ENCODE data around the gene MGAT5B. TPM values are rescaled to one million over a fixed set of nuclear protein-coding genes. Genes with fewer than 3 reads are reported as not detected.

Gene MGAT5B, protein sequence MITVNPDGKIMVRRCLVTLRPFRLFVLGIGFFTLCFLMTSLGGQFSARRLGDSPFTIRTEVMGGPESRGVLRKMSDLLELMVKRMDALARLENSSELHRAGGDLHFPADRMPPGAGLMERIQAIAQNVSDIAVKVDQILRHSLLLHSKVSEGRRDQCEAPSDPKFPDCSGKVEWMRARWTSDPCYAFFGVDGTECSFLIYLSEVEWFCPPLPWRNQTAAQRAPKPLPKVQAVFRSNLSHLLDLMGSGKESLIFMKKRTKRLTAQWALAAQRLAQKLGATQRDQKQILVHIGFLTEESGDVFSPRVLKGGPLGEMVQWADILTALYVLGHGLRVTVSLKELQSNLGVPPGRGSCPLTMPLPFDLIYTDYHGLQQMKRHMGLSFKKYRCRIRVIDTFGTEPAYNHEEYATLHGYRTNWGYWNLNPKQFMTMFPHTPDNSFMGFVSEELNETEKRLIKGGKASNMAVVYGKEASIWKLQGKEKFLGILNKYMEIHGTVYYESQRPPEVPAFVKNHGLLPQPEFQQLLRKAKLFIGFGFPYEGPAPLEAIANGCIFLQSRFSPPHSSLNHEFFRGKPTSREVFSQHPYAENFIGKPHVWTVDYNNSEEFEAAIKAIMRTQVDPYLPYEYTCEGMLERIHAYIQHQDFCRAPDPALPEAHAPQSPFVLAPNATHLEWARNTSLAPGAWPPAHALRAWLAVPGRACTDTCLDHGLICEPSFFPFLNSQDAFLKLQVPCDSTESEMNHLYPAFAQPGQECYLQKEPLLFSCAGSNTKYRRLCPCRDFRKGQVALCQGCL
- under 1 TPM; 0.43 to 0.47 TPM for total RNA-seq

DNA sequence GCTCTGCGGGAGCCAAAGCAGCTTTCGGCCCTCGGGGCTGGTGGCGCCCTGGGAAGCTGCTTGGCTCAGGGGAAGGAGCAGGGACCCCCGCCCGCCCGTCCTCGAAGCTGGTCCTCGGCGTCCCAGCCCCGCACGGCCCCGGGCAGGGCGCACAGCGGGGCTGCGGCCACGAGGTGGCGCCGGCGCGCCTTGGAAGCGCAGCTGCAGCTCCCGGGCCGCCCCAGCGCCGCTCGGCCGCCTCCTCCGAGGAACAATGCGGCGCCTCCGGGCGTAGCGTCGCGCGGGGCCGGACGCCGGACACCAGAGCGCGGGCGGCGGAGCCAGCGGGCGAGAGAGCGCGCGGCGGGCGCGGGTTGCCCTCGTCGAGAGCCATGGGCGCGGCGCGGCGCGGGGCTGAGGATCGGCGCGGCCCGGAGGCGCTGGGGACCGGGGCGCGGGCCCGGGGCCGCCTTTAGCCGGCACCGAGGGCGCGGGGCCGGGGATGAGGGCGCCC is at the start of gene MGAT5B:
TSS of gene MGAT5B (plus strand) at position 229 of the 493 bp plus-strand sequence. CDS start 626 bp downstream, outside the sequence.
- peak; percentile 93 for DNase-seq
- Mint-ChIP-seq H3K4me1 (peaks cover 9% of the 10 kb centered on the region), H3K9me3 (no peaks in the 10 kb centered on the region), H3K27me3 (peaks cover 36% of the 10 kb centered on the region), H3K36me3 (no peaks in the 10 kb centered on the region), H3K27ac (no peak within 1 kb of the TSS), H3K4me3 (peak within 1 kb of the TSS; percentile 75)
- POLR2A ChIA-PET, result interaction anchor here (0.6 to 1.4 kb wide), 2 partner anchors 188 to 201 kb away, joined by 3 to 12 read pairs; no protein-coding TSS in a partner anchor
- peak; percentile 94 for ATAC-seq (ENCODE audit: low read depth)

DNA sequence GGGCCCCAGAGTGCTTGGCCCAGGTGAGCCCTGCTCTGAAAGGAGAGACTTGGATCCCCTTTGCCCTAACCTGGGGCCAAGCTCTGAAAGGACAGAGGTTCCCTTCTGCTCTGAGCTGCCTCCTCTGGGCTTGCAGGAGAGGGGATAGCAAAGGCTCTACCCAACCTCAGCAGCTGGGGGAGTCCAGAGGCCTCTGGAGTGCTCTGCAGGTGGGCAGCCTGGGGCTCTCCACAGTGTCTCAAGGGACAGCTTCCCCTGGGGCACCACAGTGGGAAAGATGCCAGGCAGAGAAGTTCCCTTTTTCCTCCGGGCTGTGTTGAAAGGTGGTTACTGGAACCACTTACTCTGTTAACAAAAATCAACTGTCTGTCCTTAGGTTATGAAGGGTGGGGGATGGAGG is 48.2 kb upstream of the MGAT5B start:
- H3K4me3 Mint-ChIP-seq, result no peak overlapping the region
- POLR2A ChIA-PET, result interaction anchor here (1.2 kb wide), 1 partner anchor 83 kb away, joined by 5 read pairs; the partner anchor contains the start of gene SRSF2
- no peak for DNase-seq
- H3K9me3 Mint-ChIP-seq, result no peaks in the 10 kb centered on the region
- H3K4me1 Mint-ChIP-seq, result peaks cover 7% of the 10 kb centered on the region
- no peaks in the 10 kb centered on the region for H3K36me3 Mint-ChIP-seq
- ATAC-seq (ENCODE audit: low read depth), result no peak
- H3K27ac Mint-ChIP-seq, result no peak overlapping the region
- H3K27me3 Mint-ChIP-seq, result peaks cover 13% of the 10 kb centered on the region

DNA sequence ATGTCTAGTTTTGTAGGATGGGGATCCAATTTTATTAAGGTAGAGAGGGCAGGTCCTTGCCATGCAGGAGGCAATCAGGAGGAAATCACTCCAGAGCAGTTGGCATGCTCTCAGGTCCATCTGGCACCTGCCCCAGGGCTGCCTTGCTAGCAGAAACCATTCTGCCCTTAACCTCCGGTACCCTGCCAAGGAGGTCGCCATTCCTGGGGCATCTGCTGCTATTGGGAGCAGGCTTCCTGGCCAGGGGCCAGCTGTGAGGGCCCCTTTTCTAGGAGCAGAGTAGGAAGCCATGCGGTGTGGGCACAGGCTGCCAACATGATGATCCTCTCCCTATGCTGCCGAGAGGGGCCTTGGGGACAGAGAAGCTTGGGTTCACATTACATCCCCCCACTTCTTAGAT is 47.6 kb upstream of the MGAT5B start:
- Mint-ChIP-seq H3K27ac (no peak overlapping the region), H3K9me3 (no peaks in the 10 kb centered on the region), H3K4me1 (peaks cover 7% of the 10 kb centered on the region), H3K4me3 (no peak overlapping the region), H3K36me3 (no peaks in the 10 kb centered on the region), H3K27me3 (peaks cover 12% of the 10 kb centered on the region)
- POLR2A ChIA-PET, result no interaction called here
- ATAC-seq (ENCODE audit: low read depth), result no peak
- no peak for DNase-seq

DNA sequence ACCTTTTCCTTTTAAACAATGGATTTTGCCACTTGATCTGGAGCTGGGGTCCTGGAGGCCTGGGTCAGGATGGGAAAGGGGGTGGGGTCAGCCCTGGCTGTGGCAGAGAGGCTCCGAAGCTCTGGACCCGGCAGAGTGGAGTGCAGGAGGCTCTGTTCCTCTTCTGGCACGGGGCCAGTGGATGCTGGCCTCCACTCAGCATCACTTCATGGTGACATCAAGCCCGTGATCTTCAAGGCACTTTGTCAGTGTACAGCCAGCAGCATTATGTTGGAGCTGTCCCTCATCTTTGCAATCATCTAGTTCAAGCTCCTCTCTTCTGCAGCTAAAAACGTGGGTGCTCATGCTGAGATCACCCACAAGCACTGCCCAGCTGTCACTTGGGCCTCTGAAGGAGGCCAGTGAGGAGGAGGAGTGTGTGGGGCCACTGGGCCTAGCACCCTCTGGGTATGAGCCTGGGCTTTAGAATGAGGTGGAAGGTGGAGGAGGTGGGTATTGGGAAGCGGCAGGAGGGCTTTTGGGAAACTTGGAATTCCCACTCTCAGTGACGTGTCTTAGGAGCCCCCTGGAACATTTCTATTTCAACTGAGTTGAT is 45.9 kb upstream of the MGAT5B start:
- Mint-ChIP-seq H3K36me3 (no peaks in the 10 kb centered on the region), H3K27me3 (peaks cover 6% of the 10 kb centered on the region), H3K9me3 (no peaks in the 10 kb centered on the region), H3K4me1 (no peaks in the 10 kb centered on the region), H3K4me3 (no peak overlapping the region), H3K27ac (no peak overlapping the region)
- POLR2A ChIA-PET, result no interaction called here
- ATAC-seq (ENCODE audit: low read depth) (no peak), DNase-seq (no peak)

DNA sequence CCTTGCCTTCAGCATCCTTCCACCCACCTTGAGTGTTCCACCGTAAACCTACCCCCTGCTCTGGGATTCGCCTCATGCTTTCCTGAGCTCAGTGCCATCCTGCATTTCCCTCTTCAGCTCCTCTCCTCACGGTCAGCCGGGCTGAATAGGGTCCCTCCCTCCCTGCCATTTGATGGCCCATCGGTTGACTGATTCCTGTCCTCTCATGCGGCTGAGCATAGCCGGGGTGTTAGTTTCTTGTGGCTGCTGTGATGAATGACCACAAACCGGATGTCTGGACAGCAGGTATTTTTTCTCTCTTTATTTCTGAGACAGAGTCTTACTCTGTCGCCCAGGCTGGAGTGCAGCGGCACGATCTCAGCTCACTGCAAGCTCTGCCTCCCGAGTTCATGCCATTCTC is 44.1 kb upstream of the MGAT5B start:
- Mint-ChIP-seq H3K4me1 (no peaks in the 10 kb centered on the region), H3K27me3 (peaks cover 8% of the 10 kb centered on the region), H3K4me3 (no peak overlapping the region), H3K36me3 (no peaks in the 10 kb centered on the region), H3K27ac (no peak overlapping the region), H3K9me3 (no peaks in the 10 kb centered on the region)
- DNase-seq (no peak), ATAC-seq (ENCODE audit: low read depth) (no peak)
- POLR2A ChIA-PET, result no interaction called here

DNA sequence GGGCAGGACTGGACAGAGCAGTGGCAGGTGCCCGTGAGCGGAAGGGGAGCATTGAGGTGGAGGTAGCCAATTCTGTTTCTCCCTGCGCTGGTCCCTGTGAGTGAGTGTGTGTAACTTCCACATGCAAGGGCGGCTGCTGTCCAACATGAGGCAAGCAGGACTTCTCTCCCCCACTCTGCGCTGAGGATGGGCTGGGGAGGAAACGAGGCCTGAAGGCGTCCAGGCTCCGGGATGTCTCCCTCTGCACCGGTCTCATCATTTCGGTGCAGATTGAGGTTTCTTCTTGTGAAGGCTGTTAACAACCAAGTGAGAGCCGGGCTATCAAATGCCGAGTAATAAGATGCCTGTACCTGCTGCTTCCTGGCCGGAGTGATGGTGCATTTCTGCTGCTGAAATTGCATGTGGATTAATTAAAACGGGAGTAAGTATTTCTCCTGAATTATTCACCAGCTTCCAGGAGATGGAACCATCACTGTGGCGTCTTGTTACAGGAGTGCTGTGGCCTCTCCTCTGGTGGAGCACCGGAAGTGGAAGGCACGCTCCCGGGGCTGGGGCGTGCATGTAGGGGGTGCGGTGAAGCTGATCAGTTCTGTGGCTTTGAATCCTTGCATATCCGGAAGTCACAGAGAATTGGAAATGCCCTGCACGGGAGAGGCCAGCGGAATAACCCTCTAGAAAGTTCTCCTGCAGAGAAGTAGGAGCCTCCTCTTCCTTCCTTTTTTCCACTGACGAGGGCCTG is 41.7 kb upstream of the MGAT5B start:
- H3K4me1 Mint-ChIP-seq, result peaks cover 3% of the 10 kb centered on the region
- POLR2A ChIA-PET, result no interaction called here
- H3K9me3 Mint-ChIP-seq, result no peaks in the 10 kb centered on the region
- DNase-seq (no peak), ATAC-seq (ENCODE audit: low read depth) (no peak)
- H3K36me3 Mint-ChIP-seq, result no peaks in the 10 kb centered on the region
- peaks cover 2% of the 10 kb centered on the region for H3K27me3 Mint-ChIP-seq
- H3K27ac Mint-ChIP-seq, result no peak overlapping the region
- no peak overlapping the region for H3K4me3 Mint-ChIP-seq

DNA sequence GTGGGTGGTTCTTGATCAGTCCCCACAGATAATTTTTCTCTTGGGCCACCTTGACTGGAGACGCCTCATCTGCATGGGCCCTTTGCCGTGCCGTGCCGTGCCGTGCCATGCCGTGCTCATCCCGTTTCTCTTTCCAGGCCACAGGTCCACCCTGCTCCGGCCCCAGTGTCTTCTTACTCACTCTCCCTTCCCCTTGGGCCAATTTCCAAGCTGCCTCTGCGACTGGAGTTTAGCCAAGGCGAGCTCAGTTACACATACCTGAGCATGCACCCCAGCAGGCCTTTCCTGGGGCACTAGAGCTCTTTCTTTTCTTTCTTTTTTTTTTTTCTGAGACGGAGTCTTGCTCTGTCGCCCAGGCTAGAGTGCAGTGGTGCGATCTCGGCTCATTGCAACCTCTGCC is 40.5 kb upstream of the MGAT5B start:
- Mint-ChIP-seq H3K36me3 (no peaks in the 10 kb centered on the region), H3K27ac (no peak overlapping the region), H3K4me3 (no peak overlapping the region), H3K27me3 (peaks cover 2% of the 10 kb centered on the region), H3K4me1 (peaks cover 3% of the 10 kb centered on the region), H3K9me3 (no peaks in the 10 kb centered on the region)
- DNase-seq (no peak), ATAC-seq (ENCODE audit: low read depth) (no peak)
- POLR2A ChIA-PET, result no interaction called here

DNA sequence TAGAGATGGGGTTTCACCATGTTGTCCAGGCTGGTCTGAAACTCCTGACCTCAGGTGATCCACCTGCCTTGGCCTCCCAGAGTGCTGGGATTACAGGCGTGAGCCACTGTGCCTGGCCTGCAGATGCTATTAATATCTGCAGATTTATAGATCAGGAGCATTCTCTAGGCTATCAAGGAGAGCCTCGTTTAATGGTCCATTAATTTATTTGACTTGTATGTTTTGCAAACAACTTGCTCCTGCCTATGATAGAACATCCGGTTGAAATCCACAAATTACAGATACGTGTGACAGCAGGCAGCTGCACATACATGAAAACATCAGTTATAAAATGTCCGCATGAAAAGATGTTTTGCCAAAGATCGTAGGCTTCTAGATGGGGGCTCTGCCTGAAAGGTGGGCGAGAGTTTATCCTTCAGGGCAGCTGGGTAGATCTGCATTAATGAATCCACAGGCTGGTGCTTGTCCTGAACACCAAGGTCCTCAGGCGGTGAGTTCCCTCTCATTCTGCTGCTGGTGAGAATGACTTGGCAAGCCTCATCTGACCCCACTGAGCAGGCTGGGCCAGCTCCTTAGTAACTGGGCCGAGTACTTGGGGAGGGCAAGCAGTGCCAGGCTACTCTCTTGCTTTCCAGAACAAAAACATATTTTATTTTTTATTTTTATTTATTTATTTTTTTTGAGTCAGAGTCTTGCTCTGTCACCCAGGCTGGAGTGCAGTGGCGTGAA is 37.1 kb upstream of the MGAT5B start:
- no peaks in the 10 kb centered on the region for H3K36me3 Mint-ChIP-seq
- H3K4me3 Mint-ChIP-seq, result no peak overlapping the region
- H3K27me3 Mint-ChIP-seq, result peaks cover 8% of the 10 kb centered on the region
- POLR2A ChIA-PET, result no interaction called here
- no peaks in the 10 kb centered on the region for H3K9me3 Mint-ChIP-seq
- no peak overlapping the region for H3K27ac Mint-ChIP-seq
- H3K4me1 Mint-ChIP-seq, result peaks cover 3% of the 10 kb centered on the region
- ATAC-seq (ENCODE audit: low read depth) (no peak), DNase-seq (no peak)

DNA sequence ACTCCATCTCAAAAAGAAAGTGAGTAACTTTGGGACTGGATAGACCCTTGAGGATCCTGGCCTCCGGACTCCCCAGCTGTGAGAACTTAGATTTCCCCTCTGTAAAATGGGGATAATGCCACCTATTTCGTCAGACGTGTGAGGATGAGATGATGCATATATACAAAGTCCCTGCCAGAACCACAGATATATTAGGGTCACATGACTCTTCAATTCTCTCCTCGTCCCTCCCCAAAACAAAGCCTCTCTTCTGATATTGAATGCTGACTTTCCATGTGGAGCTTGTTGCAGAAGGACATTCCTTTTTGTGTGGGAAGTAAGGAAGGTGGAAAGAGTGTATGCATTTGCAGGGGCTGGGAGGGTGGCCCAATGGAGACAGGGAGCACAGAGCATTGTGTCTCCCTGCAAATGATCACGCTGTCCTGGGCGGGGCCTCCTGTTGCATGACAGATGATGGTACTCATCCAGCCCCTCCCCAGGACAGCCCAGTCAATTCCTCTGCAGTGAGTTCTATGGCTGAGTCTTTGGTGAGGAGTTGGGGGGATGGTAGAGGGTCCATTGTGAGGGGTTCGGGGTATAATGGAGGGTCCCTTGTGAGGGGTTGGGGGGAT is 35.1 kb upstream of the MGAT5B start:
- no peak for DNase-seq
- peak overlapping the region; percentile 33 for H3K27ac Mint-ChIP-seq
- POLR2A ChIA-PET, result no interaction called here
- no peaks in the 10 kb centered on the region for H3K9me3 Mint-ChIP-seq
- H3K36me3 Mint-ChIP-seq, result no peaks in the 10 kb centered on the region
- no peak for ATAC-seq (ENCODE audit: low read depth)
- H3K4me1 Mint-ChIP-seq, result peaks cover 3% of the 10 kb centered on the region
- no peak overlapping the region for H3K4me3 Mint-ChIP-seq
- H3K27me3 Mint-ChIP-seq, result peaks cover 6% of the 10 kb centered on the region

DNA sequence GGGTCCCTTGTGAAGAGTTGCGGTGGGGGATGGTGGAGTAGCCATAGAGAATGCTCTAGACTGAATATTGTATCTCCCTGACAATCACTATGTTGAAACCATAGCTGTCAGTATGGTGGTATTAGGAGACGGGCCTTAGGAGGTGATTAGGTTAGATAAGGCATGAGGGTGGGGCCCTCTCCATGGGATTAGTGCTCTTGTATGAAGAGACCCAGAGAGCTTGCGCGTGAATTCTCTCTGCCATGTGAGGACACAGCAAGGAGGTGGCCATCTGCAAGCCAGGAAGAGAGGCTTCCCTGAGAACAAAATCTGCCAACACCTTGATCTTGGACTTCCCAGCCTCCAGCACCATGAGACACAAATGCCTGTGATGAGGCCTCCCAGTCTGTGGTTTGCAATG is 34.5 kb upstream of the MGAT5B start:
- no peak for DNase-seq
- Mint-ChIP-seq H3K9me3 (no peaks in the 10 kb centered on the region), H3K27ac (no peak overlapping the region), H3K4me1 (peaks cover 3% of the 10 kb centered on the region), H3K36me3 (no peaks in the 10 kb centered on the region), H3K27me3 (peaks cover 6% of the 10 kb centered on the region), H3K4me3 (no peak overlapping the region)
- no peak for ATAC-seq (ENCODE audit: low read depth)
- POLR2A ChIA-PET, result no interaction called here

DNA sequence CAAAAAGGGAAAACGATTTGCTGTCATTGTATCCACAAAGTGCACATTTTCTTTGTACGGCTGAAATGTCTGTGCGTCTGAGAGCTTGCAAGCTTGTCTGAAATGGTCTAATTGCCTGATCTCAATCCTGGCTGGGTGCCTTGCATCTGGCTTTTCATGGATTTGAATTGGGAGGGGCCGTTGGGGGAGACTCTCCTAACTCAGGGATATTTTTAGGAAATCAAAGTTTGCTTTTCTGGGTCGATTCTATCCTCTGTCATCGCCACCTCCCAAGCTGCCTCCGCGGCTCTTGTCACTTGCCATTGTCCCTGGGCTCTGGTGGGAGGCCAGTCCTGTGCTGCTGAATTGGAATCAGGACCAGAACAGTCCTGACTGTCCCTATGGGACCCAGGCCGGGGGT is 33.3 kb upstream of the MGAT5B start:
- H3K4me3 Mint-ChIP-seq, result no peak overlapping the region
- no peaks in the 10 kb centered on the region for H3K36me3 Mint-ChIP-seq
- no peak overlapping the region for H3K27ac Mint-ChIP-seq
- peaks cover 10% of the 10 kb centered on the region for H3K27me3 Mint-ChIP-seq
- no peaks in the 10 kb centered on the region for H3K9me3 Mint-ChIP-seq
- ATAC-seq (ENCODE audit: low read depth) (no peak), DNase-seq (no peak)
- H3K4me1 Mint-ChIP-seq, result peaks cover 3% of the 10 kb centered on the region
- POLR2A ChIA-PET, result no interaction called here

DNA sequence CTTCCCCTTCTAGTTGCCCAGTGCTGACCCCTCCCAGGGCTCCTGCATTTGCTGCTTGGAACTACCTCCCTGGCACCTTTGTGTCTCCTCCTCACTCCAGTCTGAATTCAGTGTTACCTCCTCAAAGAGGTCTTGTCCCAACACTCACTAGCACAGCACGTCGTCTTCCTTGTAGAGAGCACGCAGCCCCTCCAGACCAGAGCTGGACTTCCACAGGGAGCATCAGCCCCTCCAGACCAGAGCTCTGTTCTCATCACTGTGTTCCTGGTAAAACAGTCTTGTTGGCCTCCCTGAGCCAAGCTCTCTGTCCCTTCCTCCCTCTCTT is 27.8 kb upstream of the MGAT5B start:
- H3K4me3 Mint-ChIP-seq, result peak overlapping the region; percentile 63
- ATAC-seq (ENCODE audit: low read depth) (no peak), DNase-seq (no peak)
- H3K27ac Mint-ChIP-seq, result peak overlapping the region; percentile 69
- no peaks in the 10 kb centered on the region for H3K9me3 Mint-ChIP-seq
- POLR2A ChIA-PET, result interaction anchor here (0.7 kb wide), 1 partner anchor 10 kb away, joined by 3 read pairs; no protein-coding TSS in a partner anchor
- H3K27me3 Mint-ChIP-seq, result peaks cover 46% of the 10 kb centered on the region
- H3K36me3 Mint-ChIP-seq, result no peaks in the 10 kb centered on the region
- peaks cover 14% of the 10 kb centered on the region for H3K4me1 Mint-ChIP-seq
